ENCODE data around the gene NTRK2. TPM values are rescaled to one million over a fixed set of nuclear protein-coding genes. Genes with fewer than 3 reads are reported as not detected.

Gene NTRK2
- total RNA-seq, 2 experiments from 2014 or later, result 0.45 to 0.65 TPM

- no peaks in the 10 kb centered on the region for H3K36me3 Mint-ChIP-seq
Measured at GRCh38 chr9:85024374-85024773, 354.8 kb downstream of the NTRK2 start.

GRCh38 chr9:85025638-85026037 lies 356.1 kb downstream of the NTRK2 start:
- Mint-ChIP-seq H3K4me1 (ENCODE audit: low read depth) (no peaks in the 10 kb centered on the region), H3K36me3 (no peaks in the 10 kb centered on the region), H3K27me3 (no peaks in the 10 kb centered on the region), H3K9me3 (no peaks in the 10 kb centered on the region), H3K4me3 (no peak overlapping the region), H3K27ac (no peak overlapping the region)
- no peak for DNase-seq
- POLR2A ChIA-PET, result no interaction called here
- CTCF ChIA-PET, result no interaction called here
- intact Hi-C loops (cut with micrococcal nuclease), result no loop called here

More at GRCh38 chr9:85024374-85024773, 354.8 kb downstream of the NTRK2 start:
- no peaks in the 10 kb centered on the region for H3K9me3 Mint-ChIP-seq
- H3K4me3 Mint-ChIP-seq, result no peak overlapping the region
- ChIA-PET CTCF (no interaction called here), POLR2A (no interaction called here)
- no peak for DNase-seq
- intact Hi-C loops (cut with micrococcal nuclease), result no loop called here
- H3K4me1 Mint-ChIP-seq (ENCODE audit: low read depth), result no peaks in the 10 kb centered on the region
- no peak overlapping the region for H3K27ac Mint-ChIP-seq
- no peaks in the 10 kb centered on the region for H3K27me3 Mint-ChIP-seq

GRCh38 chr9:85027870-85028269 lies 358.3 kb downstream of the NTRK2 start:
- no peak overlapping the region for H3K27ac Mint-ChIP-seq
- no peaks in the 10 kb centered on the region for H3K9me3 Mint-ChIP-seq
- H3K36me3 Mint-ChIP-seq, result no peaks in the 10 kb centered on the region
- no peak for DNase-seq
- H3K4me1 Mint-ChIP-seq (ENCODE audit: low read depth), result no peaks in the 10 kb centered on the region
- CTCF ChIA-PET, result no interaction called here
- intact Hi-C loops (cut with micrococcal nuclease), result no loop called here
- no peak overlapping the region for H3K4me3 Mint-ChIP-seq
- no peaks in the 10 kb centered on the region for H3K27me3 Mint-ChIP-seq
- POLR2A ChIA-PET, result no interaction called here

- no peaks in the 10 kb centered on the region for H3K9me3 Mint-ChIP-seq
- CTCF ChIA-PET, result interaction anchor here (1.1 kb wide), 1 partner anchor 135 kb away, joined by 3 read pairs; no protein-coding TSS in a partner anchor
- H3K36me3 Mint-ChIP-seq, result no peaks in the 10 kb centered on the region
- no peaks in the 10 kb centered on the region for H3K4me1 Mint-ChIP-seq (ENCODE audit: low read depth)
- no peaks in the 10 kb centered on the region for H3K27me3 Mint-ChIP-seq
- H3K4me3 Mint-ChIP-seq, result no peak overlapping the region
- no peak for DNase-seq
- no peak overlapping the region for H3K27ac Mint-ChIP-seq
- intact Hi-C loops (cut with micrococcal nuclease), result no loop called here
- POLR2A ChIA-PET, result no interaction called here
Measured at GRCh38 chr9:85030316-85030715, 360.8 kb downstream of the NTRK2 start.

GRCh38 chr9:85036496-85036895 lies 367.0 kb downstream of the NTRK2 start:
- Mint-ChIP-seq H3K36me3 (no peaks in the 10 kb centered on the region), H3K27me3 (peaks cover 4% of the 10 kb centered on the region), H3K27ac (no peak overlapping the region), H3K4me3 (no peak overlapping the region), H3K4me1 (ENCODE audit: low read depth) (no peaks in the 10 kb centered on the region), H3K9me3 (no peaks in the 10 kb centered on the region)
- DNase-seq, result no peak
- CTCF ChIA-PET, result no interaction called here
- POLR2A ChIA-PET, result no interaction called here
- intact Hi-C loops (cut with micrococcal nuclease), result no loop called here

GRCh38 chr9:85038061-85038460 lies 368.5 kb downstream of the NTRK2 start:
- no peak for DNase-seq

GRCh38 chr9:85038824-85039608 lies 369.5 kb downstream of the NTRK2 start:
- peaks cover 4% of the 10 kb centered on the region for H3K27me3 Mint-ChIP-seq
- CTCF ChIA-PET, result no interaction called here
- H3K4me1 Mint-ChIP-seq (ENCODE audit: low read depth), result no peaks in the 10 kb centered on the region
- H3K36me3 Mint-ChIP-seq, result no peaks in the 10 kb centered on the region
- no peak overlapping the region for H3K4me3 Mint-ChIP-seq
- H3K9me3 Mint-ChIP-seq, result no peaks in the 10 kb centered on the region
- POLR2A ChIA-PET, result no interaction called here
- no peak overlapping the region for H3K27ac Mint-ChIP-seq
- intact Hi-C loops (cut with micrococcal nuclease), result no loop called here
- no peak for DNase-seq

More at GRCh38 chr9:85038061-85038460, 368.5 kb downstream of the NTRK2 start:
- intact Hi-C loops (cut with micrococcal nuclease), result no loop called here
- no peaks in the 10 kb centered on the region for H3K36me3 Mint-ChIP-seq
- ChIA-PET CTCF (no interaction called here), POLR2A (no interaction called here)
- H3K4me1 Mint-ChIP-seq (ENCODE audit: low read depth), result no peaks in the 10 kb centered on the region
- H3K9me3 Mint-ChIP-seq, result no peaks in the 10 kb centered on the region
- peaks cover 4% of the 10 kb centered on the region for H3K27me3 Mint-ChIP-seq
- no peak overlapping the region for H3K4me3 Mint-ChIP-seq
- H3K27ac Mint-ChIP-seq, result no peak overlapping the region

- H3K4me3 Mint-ChIP-seq, result no peak overlapping the region
Measured at GRCh38 chr9:85040146-85040545, 370.6 kb downstream of the NTRK2 start.

GRCh38 chr9:85040821-85041465 lies 371.4 kb downstream of the NTRK2 start:
- intact Hi-C loops (cut with micrococcal nuclease), result no loop called here
- DNase-seq, result no peak
- ChIA-PET CTCF (no interaction called here), POLR2A (no interaction called here)
- Mint-ChIP-seq H3K27ac (no peak overlapping the region), H3K36me3 (no peaks in the 10 kb centered on the region), H3K9me3 (no peaks in the 10 kb centered on the region), H3K4me1 (ENCODE audit: low read depth) (no peaks in the 10 kb centered on the region), H3K4me3 (no peak overlapping the region), H3K27me3 (peaks cover 4% of the 10 kb centered on the region)

More at GRCh38 chr9:85040146-85040545, 370.6 kb downstream of the NTRK2 start:
- Mint-ChIP-seq H3K4me1 (ENCODE audit: low read depth) (no peaks in the 10 kb centered on the region), H3K27me3 (peaks cover 4% of the 10 kb centered on the region), H3K27ac (no peak overlapping the region), H3K9me3 (no peaks in the 10 kb centered on the region), H3K36me3 (no peaks in the 10 kb centered on the region)
- DNase-seq, result no peak
- ChIA-PET CTCF (no interaction called here), POLR2A (no interaction called here)
- intact Hi-C loops (cut with micrococcal nuclease), result no loop called here

GRCh38 chr9:85041466-85042137 lies 372.1 kb downstream of the NTRK2 start:
- CTCF ChIA-PET, result no interaction called here
- no peak for DNase-seq

GRCh38 chr9:85042981-85043647 lies 373.6 kb downstream of the NTRK2 start:
- intact Hi-C loops (cut with micrococcal nuclease), result no loop called here
- Mint-ChIP-seq H3K27me3 (peaks cover 6% of the 10 kb centered on the region), H3K27ac (no peak overlapping the region), H3K9me3 (no peaks in the 10 kb centered on the region), H3K36me3 (no peaks in the 10 kb centered on the region), H3K4me1 (ENCODE audit: low read depth) (no peaks in the 10 kb centered on the region), H3K4me3 (no peak overlapping the region)
- POLR2A ChIA-PET, result no interaction called here
- DNase-seq, result no peak
- CTCF ChIA-PET, result no interaction called here

More at GRCh38 chr9:85041466-85042137, 372.1 kb downstream of the NTRK2 start:
- no peaks in the 10 kb centered on the region for H3K9me3 Mint-ChIP-seq
- peaks cover 4% of the 10 kb centered on the region for H3K27me3 Mint-ChIP-seq
- H3K4me3 Mint-ChIP-seq, result no peak overlapping the region
- POLR2A ChIA-PET, result no interaction called here
- no peak overlapping the region for H3K27ac Mint-ChIP-seq
- intact Hi-C loops (cut with micrococcal nuclease), result no loop called here
- no peaks in the 10 kb centered on the region for H3K4me1 Mint-ChIP-seq (ENCODE audit: low read depth)
- no peaks in the 10 kb centered on the region for H3K36me3 Mint-ChIP-seq

GRCh38 chr9:85045271-85045670 lies 375.7 kb downstream of the NTRK2 start:
- DNase-seq, result no peak
- Mint-ChIP-seq H3K4me1 (ENCODE audit: low read depth) (no peaks in the 10 kb centered on the region), H3K4me3 (no peak overlapping the region), H3K27me3 (peaks cover 3% of the 10 kb centered on the region), H3K9me3 (no peaks in the 10 kb centered on the region), H3K27ac (no peak overlapping the region), H3K36me3 (no peaks in the 10 kb centered on the region)
- ChIA-PET POLR2A (no interaction called here), CTCF (interaction anchor here (0.6 kb wide), 1 partner anchor 121 kb away, joined by 3 read pairs; no protein-coding TSS in a partner anchor)
- intact Hi-C loops (cut with micrococcal nuclease), result no loop called here
